CD4-positive, alpha-beta T cell treated with Interferon gamma for 1 hour (primary cell): ENCODE data around the gene GNS.
"Not testable (repeated sequence)": the region's sequence is repeated elsewhere in the genome, so short reads cannot be mapped to it uniquely, and the experiment has no call there.

ENCODE experiments used
- DNase-seq: peaks from one replicate; pipeline ENCODE4 v3.0.0-alpha.2; 2020

Gene GNS

GRCh38 chr12:64779354-64779974 is 20.3 kb upstream of the GNS start:
- no peak for DNase-seq

- DNase-seq, result not testable (repeated sequence)
Observed at GRCh38 chr12:64775147-64775736, 16.0 kb upstream of the GNS start.

GRCh38 chr12:64773386-64773785 is 14.2 kb upstream of the GNS start:
- DNase-seq, result no peak

- DNase-seq, result no peak
Observed at GRCh38 chr12:64767495-64767894, 8.3 kb upstream of the GNS start.

GRCh38 chr12:64760808-64761573 is 1.8 kb upstream of the GNS start:
- DNase-seq, result no peak

- DNase-seq, result no peak
Observed at GRCh38 chr12:64757771-64758170, 1.4 kb downstream of the GNS start.

- DNase-seq, result no peak
Observed at GRCh38 chr12:64756376-64756775, 2.8 kb downstream of the GNS start.

GRCh38 chr12:64753427-64753826 is 5.8 kb downstream of the GNS start:
- DNase-seq, result no peak

- DNase-seq, result no peak
Observed at GRCh38 chr12:64752833-64753238, 6.4 kb downstream of the GNS start.

- no peak for DNase-seq
Observed at GRCh38 chr12:64752032-64752431, 7.2 kb downstream of the GNS start.

GRCh38 chr12:64749461-64750200 is 9.6 kb downstream of the GNS start:
- DNase-seq, result peak; percentile 13

GRCh38 chr12:64747695-64748094 is 11.5 kb downstream of the GNS start:
- no peak for DNase-seq

GRCh38 chr12:64746663-64747062 is 12.5 kb downstream of the GNS start:
- no peak for DNase-seq

- no peak for DNase-seq
Observed at GRCh38 chr12:64745980-64746379, 13.2 kb downstream of the GNS start.

GRCh38 chr12:64745259-64745807 is 13.9 kb downstream of the GNS start:
- no peak for DNase-seq

- DNase-seq, result no peak
Observed at GRCh38 chr12:64744422-64745258, 14.6 kb downstream of the GNS start.

- DNase-seq, result no peak
Observed at GRCh38 chr12:64743206-64743605, 16.0 kb downstream of the GNS start.

- no peak for DNase-seq
Observed at GRCh38 chr12:64742416-64742815, 16.8 kb downstream of the GNS start.

GRCh38 chr12:64740646-64741045 is 18.6 kb downstream of the GNS start:
- no peak for DNase-seq

GRCh38 chr12:64739778-64740177 is 19.4 kb downstream of the GNS start:
- no peak for DNase-seq

- DNase-seq, result no peak
Observed at GRCh38 chr12:64737539-64737938, 21.7 kb downstream of the GNS start.

- no peak for DNase-seq
Observed at GRCh38 chr12:64736771-64737170, 22.4 kb downstream of the GNS start.
